ENCODE measurements around the gene HELLS.
A peak's percentile ranks its signal among the peaks of the same experiment; 100 is the strongest.
"Not testable (repeated sequence)": the region's sequence is repeated elsewhere in the genome, so short reads cannot be mapped to it uniquely, and the experiment has no call there.

HELLS gene

GRCh38 chr10:94632954-94633353, 87.4 kb downstream of the HELLS start:
- no peak for DNase-seq (ENCODE audit: low spot score)
- TF ChIP-seq CTCF (IDR thresholded peaks at IDR 0.05; ENCODE audit: extremely low read depth, missing control alignments) = no peak

GRCh38 chr10:94638097-94638496, 92.5 kb downstream of the HELLS start:
- DNase-seq (ENCODE audit: low spot score) = not testable (repeated sequence)

- DNase-seq (ENCODE audit: low spot score) = no peak
- TF ChIP-seq CTCF (IDR thresholded peaks at IDR 0.05; ENCODE audit: extremely low read depth, missing control alignments) = no peak
Observed at GRCh38 chr10:94639902-94640301, 94.3 kb downstream of the HELLS start.

GRCh38 chr10:94640562-94640961, 95.0 kb downstream of the HELLS start:
- DNase-seq (ENCODE audit: low spot score) = no peak
- no peak for TF ChIP-seq CTCF (IDR thresholded peaks at IDR 0.05; ENCODE audit: extremely low read depth, missing control alignments)

GRCh38 chr10:94641480-94641879, 95.9 kb downstream of the HELLS start:
- no peak for TF ChIP-seq CTCF (IDR thresholded peaks at IDR 0.05; ENCODE audit: extremely low read depth, missing control alignments)
- DNase-seq (ENCODE audit: low spot score) = no peak

- no peak for TF ChIP-seq CTCF (IDR thresholded peaks at IDR 0.05; ENCODE audit: extremely low read depth, missing control alignments)
Observed at GRCh38 chr10:94644352-94644751, 98.8 kb downstream of the HELLS start.

GRCh38 chr10:94645285-94645684, 99.7 kb downstream of the HELLS start:
- no peak for TF ChIP-seq CTCF (IDR thresholded peaks at IDR 0.05; ENCODE audit: extremely low read depth, missing control alignments)
- DNase-seq (ENCODE audit: low spot score) = peak; percentile 34

More at GRCh38 chr10:94644352-94644751, 98.8 kb downstream of the HELLS start:
- no peak for DNase-seq (ENCODE audit: low spot score)
